HuH-7.5 (cell line): ENCODE results near the gene FBXO41.

Experiments
- DNase-seq: peaks from one replicate; pipeline ENCODE4 v3.0.0; 2011; ENCODE audit warnings: low spot score

FBXO41 gene, protein sequence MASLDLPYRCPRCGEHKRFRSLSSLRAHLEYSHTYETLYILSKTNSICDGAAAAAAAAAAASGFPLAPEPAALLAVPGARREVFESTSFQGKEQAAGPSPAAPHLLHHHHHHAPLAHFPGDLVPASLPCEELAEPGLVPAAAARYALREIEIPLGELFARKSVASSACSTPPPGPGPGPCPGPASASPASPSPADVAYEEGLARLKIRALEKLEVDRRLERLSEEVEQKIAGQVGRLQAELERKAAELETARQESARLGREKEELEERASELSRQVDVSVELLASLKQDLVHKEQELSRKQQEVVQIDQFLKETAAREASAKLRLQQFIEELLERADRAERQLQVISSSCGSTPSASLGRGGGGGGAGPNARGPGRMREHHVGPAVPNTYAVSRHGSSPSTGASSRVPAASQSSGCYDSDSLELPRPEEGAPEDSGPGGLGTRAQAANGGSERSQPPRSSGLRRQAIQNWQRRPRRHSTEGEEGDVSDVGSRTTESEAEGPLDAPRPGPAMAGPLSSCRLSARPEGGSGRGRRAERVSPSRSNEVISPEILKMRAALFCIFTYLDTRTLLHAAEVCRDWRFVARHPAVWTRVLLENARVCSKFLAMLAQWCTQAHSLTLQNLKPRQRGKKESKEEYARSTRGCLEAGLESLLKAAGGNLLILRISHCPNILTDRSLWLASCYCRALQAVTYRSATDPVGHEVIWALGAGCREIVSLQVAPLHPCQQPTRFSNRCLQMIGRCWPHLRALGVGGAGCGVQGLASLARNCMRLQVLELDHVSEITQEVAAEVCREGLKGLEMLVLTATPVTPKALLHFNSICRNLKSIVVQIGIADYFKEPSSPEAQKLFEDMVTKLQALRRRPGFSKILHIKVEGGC

DNA sequence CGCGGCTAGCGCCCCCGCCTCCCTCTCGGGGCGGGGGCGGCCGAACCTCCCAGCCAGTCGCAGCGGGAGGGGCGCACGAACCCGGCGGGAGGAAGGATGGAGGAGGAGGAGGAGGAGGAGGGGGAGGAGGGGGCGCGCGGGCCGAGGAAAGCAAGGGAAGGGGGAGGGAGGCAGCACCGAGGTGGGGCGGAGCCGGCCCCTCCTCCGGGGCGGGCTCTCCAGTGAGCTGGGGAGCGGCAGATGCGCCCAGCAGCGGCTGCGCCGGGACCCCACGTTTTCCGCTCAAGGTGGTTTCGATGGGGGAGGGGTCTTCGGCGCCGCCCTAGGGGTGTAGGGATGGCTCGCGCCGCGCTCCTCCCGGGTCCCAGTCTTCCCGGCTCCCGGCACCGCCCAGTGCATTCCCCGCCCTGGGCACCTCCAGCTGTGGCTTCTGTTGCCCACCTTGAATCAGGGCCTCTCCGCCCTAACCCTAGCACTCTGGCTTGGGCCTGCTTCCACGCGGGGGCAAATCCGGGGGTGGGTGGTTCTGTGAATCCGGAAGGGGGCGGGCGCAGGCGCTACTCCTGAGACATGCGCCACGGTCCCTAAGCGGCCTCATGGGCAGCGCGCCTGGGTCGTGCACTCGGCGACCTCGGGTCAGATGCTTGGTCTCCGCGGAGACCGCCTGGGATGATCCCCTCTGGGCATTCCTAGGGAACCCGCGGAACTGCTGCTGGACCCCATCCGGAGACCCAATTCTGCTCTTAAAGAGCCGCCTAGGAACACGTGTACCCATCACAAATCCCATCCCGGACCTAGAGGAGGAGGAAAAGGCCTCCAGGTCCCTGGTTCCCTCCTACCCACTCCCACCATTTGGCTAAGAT lies at the start of gene FBXO41:
Gene FBXO41 (minus strand): TSS at position 183 of the 863 bp plus-strand sequence. CDS start 14,848 bp downstream, outside the sequence.
- no peak for DNase-seq

DNA sequence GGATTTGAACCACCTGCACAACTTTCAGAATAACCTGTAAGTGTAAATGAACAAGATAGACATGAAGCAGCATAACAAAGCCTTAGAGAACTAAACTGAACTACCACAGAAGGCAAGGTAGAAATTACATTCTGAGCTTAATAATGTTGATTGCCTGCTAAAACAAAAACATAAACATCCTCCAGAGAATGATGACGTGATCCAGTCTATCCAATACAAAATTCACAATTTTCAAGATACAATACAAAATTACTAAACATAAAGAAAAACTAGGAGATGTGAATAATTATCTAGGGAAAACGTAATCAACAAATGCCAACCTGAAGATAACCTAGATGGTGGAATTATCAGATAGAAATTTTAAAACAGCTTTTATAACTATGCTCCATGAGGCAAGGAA lies 49.8 kb upstream of the FBXO41 start:
- DNase-seq, result no peak

DNA sequence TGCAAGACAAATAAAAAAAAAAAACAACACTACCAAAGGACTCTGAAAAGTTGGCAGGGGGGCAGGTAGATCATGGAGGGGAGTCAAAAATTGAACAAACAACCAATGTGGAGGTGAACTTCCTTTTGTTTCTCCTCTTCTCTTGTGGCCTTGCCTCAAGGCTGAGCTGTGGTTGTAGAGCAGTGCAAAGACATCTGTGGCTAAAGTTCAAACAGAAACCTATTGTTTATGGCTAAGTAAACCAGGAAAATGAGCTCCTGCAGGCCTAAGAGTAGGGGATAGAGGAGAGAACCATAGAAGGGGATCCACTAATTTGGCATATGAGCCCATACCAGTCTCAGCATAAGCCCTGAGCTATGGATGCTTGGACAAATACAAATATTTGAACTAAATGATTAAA lies 49.3 kb upstream of the FBXO41 start:
- DNase-seq, result no peak

DNA sequence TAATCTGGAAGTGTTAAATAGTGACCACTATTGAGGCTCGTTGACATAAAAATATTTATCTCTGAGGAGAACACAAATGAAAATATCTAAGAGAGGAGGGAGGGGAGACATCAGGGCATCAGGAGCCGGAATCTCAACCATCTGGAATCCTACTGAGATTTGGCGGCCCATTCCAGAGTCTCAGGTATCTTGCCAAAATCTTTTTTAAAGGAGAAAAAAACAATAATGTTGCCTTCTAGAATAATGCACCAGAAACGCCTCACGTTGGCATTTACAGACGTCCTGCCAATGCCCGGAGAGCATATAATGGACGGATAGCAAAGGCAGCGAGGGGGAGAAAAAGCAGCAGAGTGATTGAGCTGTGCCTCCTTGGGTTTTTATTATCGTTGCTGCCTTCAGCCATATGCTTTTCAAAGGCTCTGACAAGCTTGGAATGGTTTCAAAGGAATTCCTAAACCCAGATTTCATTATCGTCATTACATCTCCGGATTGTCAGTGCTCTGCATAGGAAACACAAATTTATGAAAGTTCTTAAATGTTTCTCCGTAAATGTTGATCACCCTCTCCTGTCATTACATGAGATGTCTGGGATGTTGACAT lies 39.9 kb upstream of the FBXO41 start:
- DNase-seq, result no peak

DNA sequence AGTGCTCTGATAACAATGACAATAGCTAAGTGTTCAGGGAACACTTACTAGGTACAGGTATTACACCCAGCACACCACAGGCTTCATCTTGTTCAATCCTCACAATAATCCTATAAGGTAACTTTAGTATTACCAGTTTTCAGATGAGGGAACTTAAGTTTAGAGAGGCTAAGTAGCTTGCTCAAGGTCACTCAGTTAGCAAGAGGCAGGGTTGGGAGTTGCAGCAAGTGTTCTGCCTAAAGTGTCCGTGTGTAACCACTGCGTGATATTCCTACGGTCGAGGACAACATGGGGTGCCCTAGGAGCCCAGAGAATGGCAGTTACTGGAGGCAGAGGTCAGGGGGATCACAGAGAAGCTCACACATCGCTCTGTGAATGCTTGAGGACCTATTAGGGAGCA lies 39.3 kb upstream of the FBXO41 start:
- no peak for DNase-seq

DNA sequence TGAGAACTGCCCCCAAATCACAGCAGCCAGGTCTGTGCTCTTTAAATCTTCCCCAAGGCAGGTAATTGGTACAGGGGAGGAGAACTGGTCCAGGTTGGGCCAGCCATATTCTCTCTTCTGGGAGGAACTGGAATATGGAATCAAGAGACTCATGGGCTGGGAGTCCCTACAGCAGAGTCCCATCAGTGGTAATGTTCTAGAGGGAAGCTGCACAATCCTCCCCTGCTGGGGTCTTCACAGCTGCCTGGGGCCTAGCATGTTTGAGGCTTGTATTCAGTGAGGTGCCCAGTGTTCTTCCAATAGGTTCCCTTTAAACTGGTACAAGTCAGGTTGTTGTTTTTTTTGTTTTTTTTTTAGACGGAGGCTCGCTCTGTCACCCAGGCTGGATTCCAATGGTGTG lies 30.2 kb upstream of the FBXO41 start:
- DNase-seq, result no peak

DNA sequence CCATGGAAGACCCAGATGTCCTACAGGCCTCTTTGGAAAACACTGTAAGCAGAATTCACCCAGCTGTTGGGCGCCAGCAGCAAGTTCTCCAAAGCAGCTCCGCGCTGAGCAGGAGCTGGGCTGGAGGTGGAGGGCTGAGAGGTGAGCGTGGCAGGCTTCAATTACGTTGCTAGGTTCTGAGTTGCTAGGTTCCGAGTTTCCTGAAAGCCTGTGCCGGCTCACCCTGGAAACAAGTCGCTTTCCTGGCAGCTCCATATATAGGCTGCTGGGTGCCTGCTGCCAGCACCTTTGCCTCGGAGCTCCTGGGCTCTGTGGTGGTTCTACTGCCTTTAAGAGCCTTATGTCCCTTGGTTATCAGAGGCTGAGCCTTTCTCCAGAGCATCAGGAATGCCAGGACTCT lies 23.4 kb upstream of the FBXO41 start:
- no peak for DNase-seq

DNA sequence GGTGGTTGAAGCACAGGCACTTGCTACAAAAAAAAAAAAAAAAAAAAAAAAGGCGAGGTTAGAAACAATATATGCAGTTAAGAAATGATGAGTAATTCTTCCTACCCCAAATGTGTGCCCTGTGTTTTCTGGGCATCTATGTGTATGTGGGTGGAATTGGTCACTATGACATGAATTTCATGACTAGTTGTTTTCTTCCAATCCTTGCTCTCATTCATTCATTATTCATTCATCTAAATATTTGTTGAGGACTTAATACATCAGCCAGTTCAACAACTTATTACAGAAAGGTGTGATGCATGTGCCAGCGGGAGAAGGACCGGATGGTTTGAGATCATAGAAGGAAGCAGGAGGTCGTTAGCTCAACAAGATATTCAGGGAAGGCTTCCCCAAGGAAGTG lies 17.4 kb upstream of the FBXO41 start:
- DNase-seq, result no peak

DNA sequence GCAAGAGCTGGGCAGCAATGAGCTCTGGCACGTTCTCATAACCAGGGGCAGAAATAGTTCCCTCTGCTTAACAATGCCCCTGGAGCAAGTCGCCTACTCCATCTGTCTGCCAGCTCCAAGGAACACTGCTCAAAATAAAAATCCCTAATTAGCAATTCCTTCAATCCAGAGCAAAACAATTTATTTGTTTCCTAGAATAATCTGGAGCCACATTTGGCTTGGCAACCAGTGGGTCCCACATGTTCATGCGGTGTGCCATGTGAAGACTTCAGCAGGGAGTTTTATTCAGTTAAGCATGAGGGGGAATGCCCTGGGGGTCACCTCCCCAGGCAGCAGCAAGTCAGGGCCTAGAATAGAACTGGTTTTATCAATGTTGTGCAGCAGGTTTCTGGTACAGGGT lies 16.6 kb upstream of the FBXO41 start:
- DNase-seq, result no peak

DNA sequence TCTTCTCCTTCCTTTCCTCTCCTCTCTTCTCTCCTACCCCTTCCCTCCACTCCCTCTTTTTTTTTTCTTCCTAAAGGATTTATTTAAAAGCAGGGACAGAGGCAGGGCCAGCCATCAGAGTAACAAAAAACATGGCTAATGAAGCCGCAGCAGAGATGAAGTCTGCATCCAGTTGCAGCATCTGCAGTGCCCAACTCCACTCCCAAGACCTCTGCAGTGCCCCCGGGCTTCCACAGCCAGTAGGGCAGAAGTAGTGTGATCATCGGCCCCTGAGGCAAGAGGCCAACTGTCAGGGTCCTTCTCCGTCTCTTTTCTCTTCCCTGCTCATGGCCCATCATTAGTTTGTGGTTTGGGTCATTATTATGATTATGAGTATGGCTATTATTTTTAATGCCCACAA lies 13.3 kb upstream of the FBXO41 start:
- no peak for DNase-seq

DNA sequence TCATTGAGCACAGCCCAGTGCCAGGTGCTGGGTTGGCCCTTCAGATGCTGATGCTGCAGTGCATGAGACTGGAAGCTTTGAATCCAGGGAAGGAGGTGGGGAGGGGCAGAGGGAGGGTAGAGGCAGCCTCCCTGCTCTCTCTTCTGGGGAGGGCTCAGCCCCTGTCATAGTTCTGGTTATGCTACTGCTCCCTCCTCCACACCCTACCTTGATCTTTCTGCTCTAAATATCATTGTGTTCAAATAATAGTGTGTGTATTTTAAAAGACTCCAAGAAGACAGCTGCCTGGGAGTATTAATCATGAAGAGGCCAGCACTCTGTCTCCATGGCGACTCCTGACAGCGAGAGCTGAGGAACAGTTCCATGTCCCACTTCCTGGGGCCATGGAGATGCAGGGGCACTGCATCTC lies 12.9 kb upstream of the FBXO41 start:
- DNase-seq, result no peak

DNA sequence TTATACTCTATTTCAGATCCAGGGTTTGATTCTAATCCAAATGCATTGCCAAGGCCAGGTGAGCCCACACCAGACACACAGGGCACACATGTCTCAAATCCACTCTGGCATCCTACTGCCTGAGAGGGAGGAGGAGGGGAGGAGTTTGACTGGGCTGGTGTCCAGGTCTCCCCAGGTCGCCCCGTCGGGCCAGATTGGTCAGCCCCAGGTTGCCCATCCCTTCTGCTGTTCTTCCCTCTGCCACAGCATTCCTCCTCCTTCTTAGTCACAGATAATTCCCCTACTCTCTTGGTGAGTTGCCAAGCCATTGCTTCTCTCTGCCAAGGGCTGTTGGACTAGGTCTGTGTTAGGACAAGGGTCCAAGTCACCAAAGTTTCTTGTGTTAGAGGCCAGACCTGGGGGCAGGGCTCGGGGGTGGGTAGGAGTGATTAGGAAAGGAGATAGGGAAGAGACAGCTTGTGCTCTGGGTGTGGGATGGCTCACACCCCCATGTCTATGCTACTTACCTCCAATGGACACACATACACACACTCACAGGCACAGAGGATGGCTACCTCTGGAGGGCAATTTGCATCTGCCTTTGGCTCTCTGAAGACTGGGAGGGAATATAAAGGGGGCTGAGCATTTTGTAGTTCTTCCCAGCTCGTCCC lies 11.6 kb upstream of the FBXO41 start:
- no peak for DNase-seq

DNA sequence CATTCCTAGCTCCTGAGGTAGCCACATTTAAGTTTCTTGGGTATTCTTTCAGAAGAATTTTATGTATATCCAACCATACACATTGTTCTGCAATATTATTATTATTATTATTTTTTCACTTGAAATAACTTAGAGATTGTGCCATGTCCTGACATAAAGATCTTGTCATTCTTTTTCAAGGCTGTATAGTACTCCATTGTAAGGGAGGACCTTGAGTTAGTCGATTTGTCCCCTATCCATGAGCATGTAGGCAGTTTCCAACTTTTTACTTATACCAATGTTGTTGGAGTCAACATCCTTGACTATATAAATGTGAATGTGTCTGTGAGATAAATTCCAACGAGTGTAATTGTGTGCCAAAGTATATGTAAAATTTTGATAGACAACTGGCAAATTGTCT lies 10.0 kb upstream of the FBXO41 start:
- no peak for DNase-seq

DNA sequence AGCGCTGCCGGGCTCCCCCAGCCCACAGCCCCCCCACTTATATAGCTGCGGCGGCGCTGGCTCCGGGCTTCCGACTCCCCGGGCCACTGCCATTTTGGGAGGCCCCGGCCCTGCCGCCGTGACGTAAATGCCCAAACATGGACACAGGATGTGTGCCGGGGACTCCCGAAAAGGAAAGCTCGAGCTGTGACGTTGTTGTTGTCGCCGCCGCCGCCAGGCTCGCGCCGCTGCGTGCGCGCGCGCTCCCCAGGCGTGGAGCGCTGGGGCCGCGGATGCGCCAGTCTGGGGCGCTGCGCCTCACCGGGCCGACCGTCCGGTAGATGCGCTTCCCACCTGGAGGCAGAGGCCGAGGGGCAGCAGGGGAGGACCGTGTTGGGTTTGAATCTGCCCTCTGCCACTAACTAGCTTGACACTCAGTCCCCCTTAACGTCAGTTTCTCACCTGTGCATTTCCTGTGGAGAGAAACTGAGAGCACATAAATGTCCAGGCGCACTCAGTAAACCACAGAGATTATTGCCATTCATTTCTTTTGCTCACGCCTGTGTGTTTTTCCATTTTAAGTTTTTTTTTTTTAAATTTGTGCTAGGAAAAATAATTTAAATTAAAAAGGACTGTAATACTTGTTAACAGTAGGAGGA lies 9.4 kb upstream of the FBXO41 start, which contains the start of gene EGR4:
Gene EGR4 (minus strand): TSS at position 15 of the 638 bp plus-strand sequence. CDS start 231 bp downstream, outside the sequence.
- peak; percentile 90 for DNase-seq

DNA sequence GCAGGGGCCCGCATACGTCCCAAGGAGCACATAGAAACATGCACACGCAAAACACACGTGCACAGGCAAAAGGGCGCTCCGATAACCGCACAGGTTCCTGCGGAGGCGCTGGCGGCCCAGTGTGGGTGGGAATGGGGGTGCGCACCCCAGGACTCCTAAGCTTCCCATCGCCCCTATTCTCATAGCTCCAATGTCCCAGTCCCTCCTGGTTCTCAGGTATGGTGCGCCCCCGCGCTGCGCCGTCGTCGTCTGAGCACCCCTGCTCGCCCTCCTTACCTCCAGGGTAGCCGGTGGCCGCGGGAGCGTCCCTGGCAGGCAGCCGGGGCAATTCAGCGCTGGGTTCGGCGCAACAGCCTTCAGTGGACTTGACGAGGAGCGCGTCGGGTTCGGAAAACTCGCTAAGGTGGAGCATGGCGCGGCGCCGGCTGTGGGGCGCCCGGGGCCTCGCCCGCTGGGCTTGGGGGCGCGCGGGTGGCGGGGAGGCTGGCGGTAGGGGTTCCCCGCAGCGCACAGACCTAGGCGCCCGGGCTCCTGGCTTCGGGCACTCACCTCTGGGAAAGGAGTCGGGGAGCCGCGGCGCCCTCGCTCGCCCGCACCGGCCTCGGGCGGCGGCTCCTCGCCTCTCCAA lies 8.7 kb upstream of the FBXO41 start:
- no peak for DNase-seq

DNA sequence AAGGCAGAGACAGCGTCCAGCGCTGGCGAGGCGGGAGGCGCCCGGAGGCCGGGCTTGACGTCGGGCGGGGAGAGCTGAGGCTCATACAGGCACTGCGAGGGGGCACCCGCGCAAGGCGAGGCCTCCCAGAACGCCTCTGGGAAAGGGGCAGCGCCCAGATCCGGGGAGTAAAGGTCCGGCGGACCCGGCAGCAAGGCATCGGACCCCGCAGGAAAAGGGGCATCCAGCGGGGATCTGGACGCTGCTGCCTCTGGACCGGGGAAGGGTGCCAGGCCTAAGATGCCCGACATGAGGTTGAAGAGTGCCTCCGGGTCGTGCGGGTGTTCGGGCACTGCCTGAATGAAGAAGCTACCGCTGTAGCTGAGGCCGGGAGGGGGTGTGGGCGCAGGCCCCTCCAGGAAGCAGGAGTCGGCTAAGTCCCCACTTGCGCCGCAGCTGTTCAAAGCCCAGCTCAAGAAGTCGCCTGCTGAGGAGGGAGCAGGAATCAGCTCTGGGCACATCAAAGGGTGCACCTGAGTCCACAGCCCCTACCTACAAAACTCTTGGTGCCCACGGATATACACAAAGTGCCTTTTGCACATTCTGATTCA lies 8.1 kb upstream of the FBXO41 start:
- DNase-seq, result no peak

DNA sequence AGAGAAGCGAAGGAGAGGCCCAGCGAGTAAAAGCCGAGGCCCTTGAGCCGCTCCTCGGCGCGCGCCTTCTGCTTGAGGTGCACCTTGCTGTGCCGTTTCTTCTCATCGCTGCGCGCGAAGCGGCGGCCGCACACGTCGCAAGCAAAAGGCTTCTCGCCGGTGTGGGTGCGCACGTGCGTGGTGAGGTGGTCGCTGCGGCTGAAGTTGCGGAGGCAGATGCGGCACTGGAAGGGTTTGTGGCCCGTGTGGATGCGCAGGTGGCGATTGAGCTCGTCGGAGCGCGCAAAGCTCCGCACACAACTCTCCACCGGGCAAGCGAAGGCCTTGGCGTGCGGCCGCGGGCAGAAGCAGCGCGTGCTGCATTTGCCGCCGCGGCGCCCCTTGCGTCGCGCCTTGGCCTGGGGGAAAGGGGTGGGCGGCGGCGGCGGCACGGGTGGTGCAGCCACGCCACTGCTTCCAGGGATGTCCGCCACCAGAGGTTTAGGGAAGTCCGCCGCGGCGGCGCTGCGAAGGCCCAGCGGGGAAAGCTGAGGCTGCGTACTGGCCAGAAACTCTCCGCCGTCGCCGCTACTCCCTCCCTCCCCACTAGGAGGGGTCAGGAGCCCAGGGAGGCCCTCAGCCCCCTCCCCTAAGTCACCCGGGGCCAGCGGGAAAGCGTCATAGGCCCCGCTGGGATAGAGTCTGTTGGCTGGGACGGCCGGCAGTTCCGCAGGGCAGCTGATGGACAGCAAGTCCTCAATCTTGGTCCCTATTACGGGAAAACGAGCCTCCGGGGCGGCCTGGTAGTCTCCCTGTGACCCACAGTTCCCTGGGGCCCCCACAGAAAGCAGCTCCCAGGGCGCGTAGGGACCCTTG lies 7.4 kb upstream of the FBXO41 start:
- DNase-seq, result peak; percentile 51

DNA sequence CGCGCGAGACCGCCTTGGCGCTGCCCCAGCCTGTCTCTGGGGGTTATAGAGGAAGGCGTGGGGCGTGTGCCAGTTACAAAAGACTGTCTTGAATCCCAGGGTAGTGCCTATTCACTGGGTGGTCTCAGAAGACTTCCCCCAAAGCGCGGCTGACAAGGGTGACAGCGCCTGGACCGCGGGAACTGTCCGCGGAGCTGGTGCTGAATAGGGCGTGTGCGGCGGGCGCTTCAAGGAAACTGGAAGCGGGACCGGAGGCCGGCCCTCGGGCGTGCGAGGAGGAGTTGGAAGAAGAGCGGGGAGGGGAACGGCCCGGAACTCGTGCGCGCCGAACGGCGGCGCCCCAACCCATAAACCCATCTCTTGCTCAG lies 6.8 kb upstream of the FBXO41 start:
- peak; percentile 81 for DNase-seq
